NCI-H82 treated with DMSO at 0.1 percent for 48 hours (cell line): Measurements from ENCODE around the gene STK24.

Experiments used
- DNase-seq: peaks from one replicate; lab custom pipeline; 2025; ENCODE audit not compliant: unreplicated experiment; lab: John Stamatoyannopoulos, UW

The STK24 gene

GRCh38 chr13:98476538-98476966 lies 100.4 kb downstream of the STK24 start:
- DNase-seq = no peak

GRCh38 chr13:98476106-98476505 lies 100.8 kb downstream of the STK24 start:
- no peak for DNase-seq

- DNase-seq = no peak
Observed at GRCh38 chr13:98475522-98475921, 101.4 kb downstream of the STK24 start.

- DNase-seq = no peak
Observed at GRCh38 chr13:98474761-98475160, 102.1 kb downstream of the STK24 start.

- no peak for DNase-seq
Observed at GRCh38 chr13:98474292-98474691, 102.6 kb downstream of the STK24 start.

- no peak for DNase-seq
Observed at GRCh38 chr13:98473788-98474144, 103.1 kb downstream of the STK24 start.

- no peak for DNase-seq
Observed at GRCh38 chr13:98473135-98473787, 103.6 kb downstream of the STK24 start.

GRCh38 chr13:98471934-98472333 lies 105.0 kb downstream of the STK24 start:
- DNase-seq = no peak

GRCh38 chr13:98470920-98471319 lies 106.0 kb downstream of the STK24 start:
- no peak for DNase-seq

- no peak for DNase-seq
Observed at GRCh38 chr13:98468929-98469328, 108.0 kb downstream of the STK24 start.

- DNase-seq = no peak
Observed at GRCh38 chr13:98468361-98468760, 108.5 kb downstream of the STK24 start.

- DNase-seq = no peak
Observed at GRCh38 chr13:98467263-98467985, 109.5 kb downstream of the STK24 start.

- no peak for DNase-seq
Observed at GRCh38 chr13:98466634-98467236, 110.2 kb downstream of the STK24 start.

- DNase-seq = no peak
Observed at GRCh38 chr13:98462946-98463345, 114.0 kb downstream of the STK24 start.

GRCh38 chr13:98462241-98462882 lies 114.5 kb downstream of the STK24 start:
- DNase-seq = no peak

- DNase-seq = no peak
Observed at GRCh38 chr13:98461486-98462240, 115.2 kb downstream of the STK24 start.

- DNase-seq = no peak
Observed at GRCh38 chr13:98460516-98460915, 116.4 kb downstream of the STK24 start.

GRCh38 chr13:98459721-98460370 lies 117.1 kb downstream of the STK24 start:
- no peak for DNase-seq

GRCh38 chr13:98459171-98459681 lies 117.7 kb downstream of the STK24 start:
- DNase-seq = no peak

GRCh38 chr13:98458431-98458830 lies 118.5 kb downstream of the STK24 start:
- DNase-seq = no peak
